K562 (cell line): ENCODE measurements around the gene MPRIP. TPM values are rescaled to one million over a fixed set of nuclear protein-coding genes. Genes with fewer than 3 reads are reported as not detected.

Experiments
- CC2D1A ChIP-seq: fragments of 450-650 bp; IDR thresholded peaks from 2 replicates; pipeline ENCODE4 v1.6.1; 2017; ENCODE audit warnings: mild to moderate bottlenecking
- ETS1 ChIP-seq: conservative IDR thresholded peaks from 2 replicates; pipeline ENCODE4 v1.6.1; 2011; ENCODE audit warnings: low read depth, mild to moderate bottlenecking, low read length; ENCODE audit not compliant: control insufficient read depth
- HSF4 ChIP-seq: fragments of 250-450 bp; sonication (Bioruptor Pico); IDR thresholded peaks from 2 replicates; pipeline ENCODE4 v2.1.2; 2022; ENCODE audit warnings: mild to moderate bottlenecking, moderate library complexity, borderline replicate concordance
- SIX5 ChIP-seq, 2 experiments: IDR thresholded peaks; 2 replicates each; pipeline ENCODE4 v1.6.1; 2011; ENCODE audit warnings: low read length in 2 of 2, borderline replicate concordance in 1 of 2, low read depth in 1 of 2, mild to moderate bottlenecking in 1 of 2, moderate library complexity in 1 of 2; ENCODE audit not compliant: insufficient read depth in 1 of 2
- SMAD3 ChIP-seq: fragments of 450-650 bp; formaldehyde crosslinking; conservative IDR thresholded peaks from 2 replicates; pipeline ENCODE4 v1.4.0; 2020; ENCODE audit warnings: mild to moderate bottlenecking
- ZNF41 ChIP-seq: fragments of 250-450 bp; sonication (Bioruptor Pico); conservative IDR thresholded peaks from 2 replicates; pipeline ENCODE4 v1.4.0; 2020; ENCODE audit warnings: mild to moderate bottlenecking
- ZNF592 ChIP-seq: fragments of 450-650 bp; IDR thresholded peaks from 2 replicates; pipeline ENCODE4 v1.6.1; 2017; ENCODE audit warnings: antibody characterized with exemption, mild to moderate bottlenecking
- polyA plus RNA-seq, 8 experiments: library from polyadenylated mRNA; depleted of rRNA in 4 of 8; stranded (reverse) in 5 of 8; unstranded in 3 of 8; fragments of >200 nt; fragmentation: Nextera tagmentation in 2 of 8; fragmentation: Illumina TruSeq in 1 of 8; extraction: Ambion mirVana in 2 of 8; extraction: Trizol in 1 of 8; gene quantifications; 2 replicates each; pipeline versions ENCODE4 v1.2.1 to v1.2.3, GENCODE V29; 2011 to 2014; ENCODE audit warnings: inconsistent platforms in 1 of 8, missing spikeins in 1 of 8
- total RNA-seq, 7 experiments: library from RNA; depleted of rRNA in 6 of 7; stranded (reverse); fragments of >200 nt in 6 of 7; fragmentation: Illumina TruSeq in 2 of 7; extraction: Trizol in 2 of 7; gene quantifications; 2 replicates each; pipeline versions ENCODE4 v1.2.1 to v1.2.3, GENCODE V29; 2011 to 2021; ENCODE audit warnings: low replicate concordance in 1 of 7
- TF ChIP-seq, protein P1 (sequence below): fragments of 450-650 bp; IDR thresholded peaks from 2 replicates; pipeline ENCODE4 v1.6.1; 2016; ENCODE audit warnings: low read depth
- TF ChIP-seq, protein P2 (sequence below): fragments of 250-450 bp; sonication (Bioruptor Pico); IDR thresholded peaks from 2 replicates; pipeline ENCODE4 v1.5.1; 2021; ENCODE audit warnings: mild to moderate bottlenecking
- TF ChIP-seq, protein P3 (sequence below): sonication (generic); formaldehyde crosslinking; IDR thresholded peaks from 2 replicates; pipeline ENCODE4 v1.8.1; 2023; ENCODE audit warnings: mild to moderate bottlenecking, missing genetic modification reagents

Gene MPRIP
- total and polyA plus RNA-seq, 9 of the 15 experiments (the other 6 are each of a cell fraction or from before 2014, with no cell fraction given) = 10.0 to 72.6 (median 30.1) TPM

DNA sequence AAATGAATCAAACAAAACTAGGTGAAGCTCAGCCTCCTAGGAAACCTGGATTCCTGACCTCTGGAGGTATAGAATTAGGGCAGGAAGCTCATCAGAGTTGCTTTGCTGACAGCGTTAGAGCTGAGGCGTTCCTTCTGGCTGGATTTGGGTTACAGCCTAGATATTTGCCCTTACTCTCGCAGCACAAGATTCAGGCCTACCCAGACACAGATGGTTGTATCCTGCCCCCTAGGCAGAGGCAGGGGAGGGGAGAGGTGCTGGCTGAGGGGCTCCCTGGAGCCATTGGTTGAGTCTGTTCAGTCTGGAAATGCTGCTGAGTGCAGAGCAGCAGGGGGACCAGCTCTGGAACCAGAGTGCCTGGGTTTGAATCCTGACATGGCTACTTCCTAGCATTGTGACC is 78.4 kb downstream of the MPRIP start (continued):
- TF ChIP-seq, protein P1, sequence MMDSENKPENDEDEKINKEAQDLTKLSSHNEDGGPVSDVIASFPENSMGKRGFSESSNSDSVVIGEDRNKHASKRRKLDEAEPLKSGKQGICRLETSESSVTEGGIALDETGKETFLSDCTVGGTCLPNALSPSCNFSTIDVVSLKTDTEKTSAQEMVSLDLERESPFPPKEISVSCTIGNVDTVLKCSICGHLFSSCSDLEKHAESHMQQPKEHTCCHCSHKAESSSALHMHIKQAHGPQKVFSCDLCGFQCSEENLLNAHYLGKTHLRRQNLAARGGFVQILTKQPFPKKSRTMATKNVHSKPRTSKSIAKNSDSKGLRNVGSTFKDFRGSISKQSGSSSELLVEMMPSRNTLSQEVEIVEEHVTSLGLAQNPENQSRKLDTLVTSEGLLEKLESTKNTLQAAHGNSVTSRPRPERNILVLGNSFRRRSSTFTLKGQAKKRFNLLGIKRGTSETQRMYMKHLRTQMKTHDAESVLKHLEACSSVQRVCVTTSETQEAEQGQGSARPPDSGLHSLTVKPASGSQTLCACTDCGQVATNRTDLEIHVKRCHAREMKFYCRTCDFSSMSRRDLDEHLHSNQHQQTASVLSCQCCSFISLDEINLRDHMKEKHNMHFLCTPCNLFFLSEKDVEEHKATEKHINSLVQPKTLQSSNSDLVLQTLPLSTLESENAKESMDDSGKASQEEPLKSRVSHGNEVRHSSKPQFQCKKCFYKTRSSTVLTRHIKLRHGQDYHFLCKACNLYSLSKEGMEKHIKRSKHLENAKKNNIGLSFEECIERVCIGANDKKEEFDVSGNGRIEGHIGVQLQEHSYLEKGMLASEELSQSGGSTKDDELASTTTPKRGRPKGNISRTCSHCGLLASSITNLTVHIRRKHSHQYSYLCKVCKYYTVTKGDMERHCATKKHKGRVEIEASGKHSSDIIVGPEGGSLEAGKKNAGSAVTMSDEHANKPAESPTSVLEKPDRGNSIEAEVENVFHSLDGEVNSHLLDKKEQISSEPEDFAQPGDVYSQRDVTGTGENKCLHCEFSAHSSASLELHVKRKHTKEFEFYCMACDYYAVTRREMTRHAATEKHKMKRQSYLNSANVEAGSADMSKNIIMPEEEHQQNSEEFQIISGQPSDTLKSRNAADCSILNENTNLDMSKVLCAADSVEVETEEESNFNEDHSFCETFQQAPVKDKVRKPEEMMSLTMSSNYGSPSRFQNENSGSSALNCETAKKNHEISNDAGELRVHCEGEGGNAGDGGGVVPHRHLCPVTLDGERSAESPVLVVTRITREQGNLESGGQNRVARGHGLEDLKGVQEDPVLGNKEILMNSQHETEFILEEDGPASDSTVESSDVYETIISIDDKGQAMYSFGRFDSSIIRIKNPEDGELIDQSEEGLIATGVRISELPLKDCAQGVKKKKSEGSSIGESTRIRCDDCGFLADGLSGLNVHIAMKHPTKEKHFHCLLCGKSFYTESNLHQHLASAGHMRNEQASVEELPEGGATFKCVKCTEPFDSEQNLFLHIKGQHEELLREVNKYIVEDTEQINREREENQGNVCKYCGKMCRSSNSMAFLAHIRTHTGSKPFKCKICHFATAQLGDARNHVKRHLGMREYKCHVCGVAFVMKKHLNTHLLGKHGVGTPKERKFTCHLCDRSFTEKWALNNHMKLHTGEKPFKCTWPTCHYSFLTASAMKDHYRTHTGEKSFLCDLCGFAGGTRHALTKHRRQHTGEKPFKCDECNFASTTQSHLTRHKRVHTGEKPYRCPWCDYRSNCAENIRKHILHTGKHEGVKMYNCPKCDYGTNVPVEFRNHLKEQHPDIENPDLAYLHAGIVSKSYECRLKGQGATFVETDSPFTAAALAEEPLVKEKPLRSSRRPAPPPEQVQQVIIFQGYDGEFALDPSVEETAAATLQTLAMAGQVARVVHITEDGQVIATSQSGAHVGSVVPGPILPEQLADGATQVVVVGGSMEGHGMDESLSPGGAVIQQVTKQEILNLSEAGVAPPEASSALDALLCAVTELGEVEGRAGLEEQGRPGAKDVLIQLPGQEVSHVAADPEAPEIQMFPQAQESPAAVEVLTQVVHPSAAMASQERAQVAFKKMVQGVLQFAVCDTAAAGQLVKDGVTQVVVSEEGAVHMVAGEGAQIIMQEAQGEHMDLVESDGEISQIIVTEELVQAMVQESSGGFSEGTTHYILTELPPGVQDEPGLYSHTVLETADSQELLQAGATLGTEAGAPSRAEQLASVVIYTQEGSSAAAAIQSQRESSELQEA = no peak
- TF ChIP-seq ETS1 = no peak
- no peak for TF ChIP-seq SMAD3
- no peak for TF ChIP-seq ZNF592
- TF ChIP-seq HSF4 (CRISPR knock-in tag) = no peak
- TF ChIP-seq, protein P2, sequence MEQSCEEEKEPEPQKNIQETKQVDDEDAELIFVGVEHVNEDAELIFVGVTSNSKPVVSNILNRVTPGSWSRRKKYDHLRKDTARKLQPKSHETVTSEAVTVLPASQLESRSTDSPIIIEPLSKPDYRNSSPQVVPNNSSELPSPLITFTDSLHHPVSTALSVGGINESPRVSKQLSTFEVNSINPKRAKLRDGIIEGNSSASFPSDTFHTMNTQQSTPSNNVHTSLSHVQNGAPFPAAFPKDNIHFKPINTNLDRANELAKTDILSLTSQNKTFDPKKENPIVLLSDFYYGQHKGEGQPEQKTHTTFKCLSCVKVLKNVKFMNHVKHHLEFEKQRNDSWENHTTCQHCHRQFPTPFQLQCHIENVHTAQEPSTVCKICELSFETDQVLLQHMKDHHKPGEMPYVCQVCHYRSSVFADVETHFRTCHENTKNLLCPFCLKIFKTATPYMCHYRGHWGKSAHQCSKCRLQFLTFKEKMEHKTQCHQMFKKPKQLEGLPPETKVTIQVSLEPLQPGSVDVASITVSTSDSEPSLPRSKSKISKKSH (CRISPR knock-in tag) = no peak
- TF ChIP-seq, protein P3, sequence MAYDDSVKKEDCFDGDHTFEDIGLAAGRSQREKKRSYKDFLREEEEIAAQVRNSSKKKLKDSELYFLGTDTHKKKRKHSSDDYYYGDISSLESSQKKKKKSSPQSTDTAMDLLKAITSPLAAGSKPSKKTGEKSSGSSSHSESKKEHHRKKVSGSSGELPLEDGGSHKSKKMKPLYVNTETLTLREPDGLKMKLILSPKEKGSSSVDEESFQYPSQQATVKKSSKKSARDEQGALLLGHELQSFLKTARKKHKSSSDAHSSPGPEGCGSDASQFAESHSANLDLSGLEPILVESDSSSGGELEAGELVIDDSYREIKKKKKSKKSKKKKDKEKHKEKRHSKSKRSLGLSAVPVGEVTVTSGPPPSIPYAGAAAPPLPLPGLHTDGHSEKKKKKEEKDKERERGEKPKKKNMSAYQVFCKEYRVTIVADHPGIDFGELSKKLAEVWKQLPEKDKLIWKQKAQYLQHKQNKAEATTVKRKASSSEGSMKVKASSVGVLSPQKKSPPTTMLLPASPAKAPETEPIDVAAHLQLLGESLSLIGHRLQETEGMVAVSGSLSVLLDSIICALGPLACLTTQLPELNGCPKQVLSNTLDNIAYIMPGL = no peak
- TF ChIP-seq CC2D1A = no peak
- TF ChIP-seq ZNF41 (CRISPR knock-in tag) = no peak
- TF ChIP-seq SIX5 (IDR thresholded peaks at IDR 0.05; ENCODE audit: borderline replicate concordance in 1 of 2, insufficient read depth in 1 of 2, low read depth in 1 of 2, low read length in 2 of 2) = no peak
